SU-DHL-6 (cell line): ENCODE results near the gene NPAS2.

ENCODE experiments used
- EZH2phosphoT487 ChIP-seq: fragments of 200-600 bp; sonication (generic), shearing (Covaris generic); conservative IDR thresholded peaks from 2 replicates; pipeline ENCODE4 v1.6.1; 2018; ENCODE audit warnings: mild to moderate bottlenecking, antibody characterized with exemption, low read length, moderate library complexity, mixed read lengths
- TF ChIP-seq, protein P1 (sequence below): fragments of 200-600 bp; sonication (generic); IDR thresholded peaks from one replicate; pipeline ENCODE4 v1.5.1; 2017; ENCODE audit warnings: antibody characterized with exemption, mild to moderate bottlenecking, low read length, moderate library complexity; ENCODE audit not compliant: insufficient read depth, poor library complexity, severe bottlenecking

DNA sequence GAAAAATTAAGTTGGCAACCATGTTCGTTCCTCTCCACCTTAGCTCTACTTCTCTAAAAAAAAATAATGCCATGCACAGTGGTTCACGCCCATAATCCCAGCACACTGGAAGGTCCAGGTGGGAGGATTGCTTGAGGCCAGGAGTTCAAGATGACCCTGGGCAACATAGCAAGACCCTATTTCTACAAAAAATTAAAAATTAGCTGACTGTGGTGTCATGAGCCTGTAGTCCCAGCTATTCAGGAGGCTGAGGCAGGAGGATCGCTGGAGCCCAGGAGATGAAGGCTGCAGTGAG, 40.1 kb upstream of the NPAS2 start:
- TF ChIP-seq, protein P1, sequence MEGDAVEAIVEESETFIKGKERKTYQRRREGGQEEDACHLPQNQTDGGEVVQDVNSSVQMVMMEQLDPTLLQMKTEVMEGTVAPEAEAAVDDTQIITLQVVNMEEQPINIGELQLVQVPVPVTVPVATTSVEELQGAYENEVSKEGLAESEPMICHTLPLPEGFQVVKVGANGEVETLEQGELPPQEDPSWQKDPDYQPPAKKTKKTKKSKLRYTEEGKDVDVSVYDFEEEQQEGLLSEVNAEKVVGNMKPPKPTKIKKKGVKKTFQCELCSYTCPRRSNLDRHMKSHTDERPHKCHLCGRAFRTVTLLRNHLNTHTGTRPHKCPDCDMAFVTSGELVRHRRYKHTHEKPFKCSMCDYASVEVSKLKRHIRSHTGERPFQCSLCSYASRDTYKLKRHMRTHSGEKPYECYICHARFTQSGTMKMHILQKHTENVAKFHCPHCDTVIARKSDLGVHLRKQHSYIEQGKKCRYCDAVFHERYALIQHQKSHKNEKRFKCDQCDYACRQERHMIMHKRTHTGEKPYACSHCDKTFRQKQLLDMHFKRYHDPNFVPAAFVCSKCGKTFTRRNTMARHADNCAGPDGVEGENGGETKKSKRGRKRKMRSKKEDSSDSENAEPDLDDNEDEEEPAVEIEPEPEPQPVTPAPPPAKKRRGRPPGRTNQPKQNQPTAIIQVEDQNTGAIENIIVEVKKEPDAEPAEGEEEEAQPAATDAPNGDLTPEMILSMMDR, result no peak
- TF ChIP-seq EZH2phosphoT487, result no peak
